ENCODE data around the gene UBXN11. TPM values are rescaled to one million over a fixed set of nuclear protein-coding genes. Genes with fewer than 3 reads are reported as not detected.

The UBXN11 gene
- total and polyA plus RNA-seq, 2 of the 13 experiments (the other 11 are each of a cell fraction or from before 2014, with no cell fraction given) = 9.3 to 10.4 TPM

GRCh38 chr1:26321315-26322041, 15.0 kb upstream of the UBXN11 start (continued):
- TF ChIP-seq STAT6 (CRISPR knock-in tag; IDR thresholded peaks at IDR 0.05; ENCODE audit: borderline replicate concordance) = no peak
- TF ChIP-seq ZNF274 (CRISPR knock-in tag; IDR thresholded peaks at IDR 0.05) = no peak
- TF ChIP-seq ZHX1 (CRISPR knock-in tag; IDR thresholded peaks at IDR 0.05; ENCODE audit: low read depth) = no peak
- no peak for TF ChIP-seq ZNF432 (CRISPR knock-in tag; IDR thresholded peaks at IDR 0.05; ENCODE audit: borderline replicate concordance)
- peak; percentile 34; the same call in 1 of the 2 replicates for TF ChIP-seq RXRB (CRISPR knock-in tag; IDR thresholded peaks at IDR 0.05; ENCODE audit: borderline replicate concordance)
- TF ChIP-seq DDIT3 (CRISPR knock-in tag; IDR thresholded peaks at IDR 0.05) = no peak
- no peak for TF ChIP-seq ATF7 (IDR thresholded peaks at IDR 0.05)
- TF ChIP-seq ATF7 (CRISPR knock-in tag; IDR thresholded peaks at IDR 0.05) = no peak
- TF ChIP-seq ZNF382 (CRISPR knock-in tag; IDR thresholded peaks at IDR 0.05; ENCODE audit: borderline replicate concordance) = no peak
- no peak for TF ChIP-seq KLF12 (CRISPR knock-in tag; IDR thresholded peaks at IDR 0.05; ENCODE audit: borderline replicate concordance)
- no peak for TF ChIP-seq NR2C2 (CRISPR knock-in tag; IDR thresholded peaks at IDR 0.05; ENCODE audit: borderline replicate concordance)
- no peak; the same call in 1 of the 2 replicates for TF ChIP-seq ZNF720 (CRISPR knock-in tag; IDR thresholded peaks at IDR 0.05)
- no peak for TF ChIP-seq PAF1 (CRISPR knock-in tag; IDR thresholded peaks at IDR 0.05)
- no peak for TF ChIP-seq NCOA2 (CRISPR knock-in tag; IDR thresholded peaks at IDR 0.05)
- TF ChIP-seq CREBL2 (CRISPR knock-in tag; IDR thresholded peaks at IDR 0.05; ENCODE audit: borderline replicate concordance) = no peak
- no peak for TF ChIP-seq ZNF598 (CRISPR knock-in tag; IDR thresholded peaks at IDR 0.05; ENCODE audit: borderline replicate concordance)
- no peak for TF ChIP-seq ZNF224 (CRISPR knock-in tag; IDR thresholded peaks at IDR 0.05)
- no peak for TF ChIP-seq SSRP1 (CRISPR knock-in tag; IDR thresholded peaks at IDR 0.05)
- no peak for TF ChIP-seq KDM5B (CRISPR knock-in tag; IDR thresholded peaks at IDR 0.05; ENCODE audit: borderline replicate concordance)
- no peak for TF ChIP-seq CERS6 (CRISPR knock-in tag; IDR thresholded peaks at IDR 0.05)
- no peak for TF ChIP-seq MYPOP (CRISPR knock-in tag; IDR thresholded peaks at IDR 0.05)
- TF ChIP-seq JUN (CRISPR knock-in tag; IDR thresholded peaks at IDR 0.05) = no peak
- no peak for TF ChIP-seq MZF1 (CRISPR knock-in tag; IDR thresholded peaks at IDR 0.05; ENCODE audit: borderline replicate concordance)
